Stimulated activated CD4-positive, alpha-beta T cell treated with anti-CD3 and anti-CD28 coated beads, Interleukin-1b, Interleukin-23, amount 100 ng/mL, for 48 hours (primary cell): Measurements from ENCODE around the gene ATP10D.
"Not testable (repeated sequence)": the region's sequence is repeated elsewhere in the genome, so short reads cannot be mapped to it uniquely, and the experiment has no call there.

Source experiments
- DNase-seq: peaks from one replicate; pipeline ENCODE4 v3.0.0-alpha.2; 2020

Gene ATP10D

DNA sequence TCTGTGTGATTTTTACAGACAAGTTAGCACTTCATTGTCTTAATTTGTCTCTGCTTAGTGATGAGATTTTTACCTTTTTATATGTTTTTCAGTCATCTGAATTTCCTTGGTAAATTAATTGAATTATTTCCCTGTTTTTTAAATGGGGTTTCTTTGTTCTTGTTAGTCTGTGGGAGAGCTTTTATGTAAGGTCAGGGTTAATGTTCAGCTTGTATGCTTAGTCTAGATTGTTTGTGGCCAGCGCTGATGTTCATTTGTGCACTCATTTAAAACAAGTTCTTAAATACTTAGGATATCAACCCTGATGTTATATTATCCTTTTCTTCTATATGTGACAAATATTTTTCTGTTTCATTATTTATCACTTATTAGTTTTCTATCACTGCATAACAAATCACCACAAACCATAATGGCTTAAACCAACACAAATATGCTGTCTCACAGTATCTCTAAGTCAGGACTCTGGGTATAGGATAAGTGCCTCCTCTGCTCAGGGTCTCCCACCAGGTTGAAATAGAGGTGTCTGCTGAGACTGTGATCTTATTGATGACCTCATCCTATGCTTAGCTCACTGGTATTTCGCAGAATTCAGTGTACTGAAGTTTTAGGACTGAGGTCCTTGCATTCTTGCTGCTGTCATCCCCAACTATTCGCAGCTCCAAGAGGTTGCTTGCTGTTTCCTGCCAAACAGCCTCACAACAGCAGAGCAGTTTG is 53.2 kb downstream of the ATP10D start:
- no peak for DNase-seq

DNA sequence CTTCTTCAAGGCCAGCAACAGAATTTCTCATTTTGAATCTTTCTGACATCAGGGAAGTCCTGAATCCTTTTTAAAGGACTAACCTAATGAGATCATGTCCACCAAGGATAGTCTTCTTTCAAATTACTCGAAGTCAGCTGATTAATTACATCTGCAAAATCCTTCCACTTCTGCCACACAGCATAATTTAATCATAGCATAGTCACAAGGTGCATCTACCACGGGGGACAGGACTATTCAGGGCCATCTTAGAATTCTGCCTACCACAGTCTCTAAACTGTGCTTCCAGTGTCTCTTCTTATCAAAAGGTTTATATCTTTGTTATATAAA is 53.7 kb downstream of the ATP10D start:
- no peak for DNase-seq

DNA sequence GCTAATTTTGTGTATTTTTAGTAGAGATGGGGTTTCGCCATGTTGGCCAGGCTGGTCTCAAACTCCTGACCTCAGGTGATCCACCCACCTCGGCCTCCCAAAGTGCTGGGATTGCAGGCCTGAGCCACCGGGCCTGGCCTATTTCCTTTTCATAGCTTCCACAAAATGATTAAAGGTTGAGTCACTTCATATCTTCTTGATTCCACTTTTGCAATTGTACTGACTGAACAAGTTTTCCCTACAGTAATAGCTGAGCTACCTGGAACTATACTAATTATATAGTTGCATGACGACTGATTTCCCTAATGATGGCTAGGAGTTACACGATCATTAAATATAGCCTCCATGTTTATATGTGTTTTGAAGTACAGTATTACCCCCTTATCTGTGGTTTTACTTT is 57.6 kb downstream of the ATP10D start:
- DNase-seq: not testable (repeated sequence)

DNA sequence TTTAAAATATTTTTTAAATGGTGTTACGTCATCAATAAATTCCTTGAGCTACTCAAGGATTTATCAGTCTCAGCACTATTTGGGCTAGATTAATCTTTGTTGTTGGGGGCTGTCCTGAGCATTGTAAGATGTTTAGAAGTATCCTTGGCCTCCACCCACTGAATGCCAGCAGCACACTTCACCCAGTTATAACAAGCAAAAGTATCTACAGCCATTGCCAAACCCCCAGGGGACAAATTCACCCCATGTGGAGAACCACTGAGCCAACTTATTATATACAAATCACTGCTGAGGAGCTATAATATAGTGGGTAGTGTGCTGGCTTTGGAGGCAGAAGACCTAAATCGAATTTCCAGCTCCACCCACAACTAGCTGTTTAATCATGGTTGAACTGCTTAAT is 58.3 kb downstream of the ATP10D start:
- no peak for DNase-seq

DNA sequence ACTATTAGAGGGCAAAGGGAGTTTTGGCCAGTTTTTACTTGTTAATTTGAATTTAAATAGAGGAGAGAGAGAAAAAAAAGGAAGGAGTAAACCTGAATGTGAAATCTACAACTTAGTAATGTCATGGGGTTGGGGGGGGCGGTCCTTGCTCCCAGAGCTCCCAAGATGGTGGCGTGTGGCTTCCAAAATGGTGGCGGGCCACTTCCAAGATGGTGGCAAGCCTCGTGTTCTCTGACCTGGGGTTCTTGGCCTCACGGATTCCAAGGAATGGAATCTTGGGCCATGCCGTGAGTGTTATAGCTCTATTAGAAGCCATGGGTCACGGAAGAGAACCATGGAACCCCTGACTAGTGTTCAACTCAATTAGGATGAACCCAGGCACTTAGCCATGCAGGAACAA is 65.3 kb downstream of the ATP10D start:
- not testable (repeated sequence) for DNase-seq

DNA sequence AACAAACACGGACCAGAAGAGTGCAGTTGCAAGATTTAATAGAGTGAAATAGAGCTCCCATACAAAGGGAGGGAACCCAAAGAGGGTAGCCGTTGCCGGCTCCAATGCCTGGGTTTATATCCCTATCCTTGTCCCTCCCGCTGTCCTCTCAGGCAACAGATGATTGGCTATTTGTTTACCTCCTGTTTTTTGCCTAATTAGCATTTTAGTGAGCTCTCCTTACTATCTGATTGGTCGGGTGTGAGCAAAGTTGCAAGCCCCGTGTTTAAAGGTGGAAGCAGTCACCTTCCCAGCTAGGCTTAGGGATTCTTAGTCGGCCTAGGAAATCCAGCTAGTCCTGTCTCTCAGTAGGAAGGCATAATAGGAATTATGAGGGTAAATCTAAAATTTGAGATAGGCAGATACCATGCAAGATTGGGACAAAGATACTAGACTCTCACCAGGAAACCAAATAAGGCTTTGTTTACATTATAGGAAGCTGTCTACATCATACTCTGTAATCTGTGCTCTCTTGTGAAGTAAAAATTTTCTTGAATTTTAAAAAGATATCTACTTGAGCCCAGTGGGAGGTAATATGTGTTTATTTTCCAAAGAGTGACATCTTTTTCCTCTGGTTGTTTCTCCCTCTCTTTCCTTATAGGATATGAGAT is 65.9 kb downstream of the ATP10D start:
- DNase-seq: no peak

DNA sequence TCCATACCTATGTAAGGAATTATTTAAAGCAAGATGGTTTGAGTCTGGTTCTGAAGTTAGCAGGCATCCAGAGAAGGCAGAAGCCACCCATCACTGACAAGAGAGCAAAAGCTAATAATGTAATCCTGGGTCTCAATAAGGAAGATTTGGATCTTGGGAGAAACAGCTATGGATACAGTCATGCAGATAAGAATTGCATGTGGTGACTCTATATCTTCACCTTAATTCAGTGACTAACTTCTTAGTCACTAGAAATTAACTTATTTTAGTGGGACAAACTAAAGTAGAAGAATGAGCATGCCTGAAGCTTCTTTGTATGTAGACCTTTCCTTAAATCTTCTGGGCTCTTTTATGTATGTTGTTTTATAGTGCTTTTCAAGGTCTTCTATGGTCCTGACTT is 66.6 kb downstream of the ATP10D start:
- DNase-seq: no peak

DNA sequence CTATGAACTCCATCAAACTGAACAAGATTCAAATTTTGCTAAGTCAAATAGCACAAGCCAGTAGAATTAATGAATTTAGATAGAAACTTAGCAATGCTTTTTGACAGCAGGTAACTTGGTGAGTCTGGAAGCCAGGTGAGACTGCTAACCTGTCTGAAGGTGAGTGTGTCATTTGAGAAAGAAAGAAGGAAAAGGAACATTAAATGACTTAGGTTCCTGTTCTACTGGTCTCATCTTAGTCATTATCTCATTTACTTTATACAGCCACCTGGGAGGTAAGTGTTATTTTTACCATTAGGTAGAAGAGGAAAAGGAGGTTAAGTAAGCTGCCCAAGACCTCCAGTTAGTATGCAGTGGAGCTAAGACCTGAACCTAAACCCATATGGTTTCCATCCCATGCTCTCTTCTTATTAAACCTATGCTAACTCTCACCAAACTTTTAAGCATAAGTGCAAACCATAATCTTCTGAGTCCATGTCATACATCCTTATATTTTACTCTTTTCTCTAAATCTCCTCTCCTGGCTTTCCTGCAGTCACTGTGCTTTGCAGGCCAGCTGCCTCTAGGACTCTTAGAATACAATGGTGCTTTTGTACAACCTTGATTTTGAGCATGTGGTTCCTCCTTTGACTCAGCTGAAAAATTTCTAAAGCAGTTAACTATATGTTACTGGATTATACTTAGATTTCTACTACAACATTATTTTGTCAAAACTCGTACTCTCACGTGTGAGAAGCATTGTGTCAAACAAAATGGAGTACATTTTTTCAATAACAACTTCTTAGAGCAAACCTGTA is 68.5 kb downstream of the ATP10D start:
- DNase-seq: no peak

DNA sequence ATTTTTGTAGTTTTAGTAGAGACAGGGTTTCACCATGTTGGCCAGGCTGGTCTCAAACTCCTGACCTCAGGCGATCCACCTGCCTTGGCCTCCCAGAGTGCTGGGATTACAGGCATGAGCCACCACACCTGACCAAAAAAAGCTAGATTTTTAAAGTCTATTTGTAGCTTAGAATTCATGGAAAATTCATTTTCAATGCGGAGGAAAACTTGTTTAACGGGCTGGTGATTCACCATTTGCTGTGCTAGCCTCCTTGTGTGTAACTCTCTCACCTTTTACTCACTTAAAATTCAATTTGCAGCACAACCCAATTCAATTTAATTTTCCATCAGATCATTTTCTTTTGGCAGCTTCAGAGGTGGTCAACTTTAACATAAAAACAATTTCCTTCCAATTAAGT is 70.8 kb downstream of the ATP10D start:
- not testable (repeated sequence) for DNase-seq

DNA sequence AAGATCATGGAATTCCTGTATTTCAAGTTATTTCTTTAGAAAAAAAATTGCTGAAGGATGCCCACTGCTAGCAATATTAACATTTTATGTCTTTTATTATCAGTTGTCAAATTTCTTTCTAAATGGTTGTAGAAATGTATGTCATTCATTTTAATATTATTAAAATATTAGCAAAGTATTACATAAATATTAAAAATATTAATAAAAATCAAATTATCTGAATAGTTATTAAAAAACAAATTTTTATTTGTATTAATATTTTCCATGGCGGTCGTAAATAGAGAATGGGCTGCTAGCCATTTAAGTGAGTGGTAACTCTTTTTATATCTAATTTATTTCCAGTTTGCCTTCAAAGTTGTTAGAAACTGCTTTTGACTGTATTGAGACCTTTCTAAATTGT is 72.2 kb downstream of the ATP10D start:
- no peak for DNase-seq

DNA sequence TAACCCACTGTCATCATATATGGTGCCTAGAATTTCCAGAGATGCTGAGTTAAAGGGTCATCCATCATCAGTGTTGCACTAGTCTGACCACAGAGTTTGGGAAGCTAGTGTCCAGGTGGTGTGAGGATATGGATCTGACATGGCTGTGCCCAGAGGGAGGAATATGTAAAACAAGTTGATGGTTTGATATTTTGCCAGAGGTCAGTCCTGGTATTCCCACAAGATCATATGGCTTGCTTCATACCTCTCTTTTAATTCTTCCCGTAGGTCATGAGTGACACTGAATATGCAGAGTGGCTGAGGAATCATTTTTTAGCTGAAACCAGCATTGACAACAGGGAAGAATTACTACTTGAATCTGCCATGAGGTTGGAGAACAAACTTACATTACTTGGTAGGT is 75.6 kb downstream of the ATP10D start:
- DNase-seq: no peak

DNA sequence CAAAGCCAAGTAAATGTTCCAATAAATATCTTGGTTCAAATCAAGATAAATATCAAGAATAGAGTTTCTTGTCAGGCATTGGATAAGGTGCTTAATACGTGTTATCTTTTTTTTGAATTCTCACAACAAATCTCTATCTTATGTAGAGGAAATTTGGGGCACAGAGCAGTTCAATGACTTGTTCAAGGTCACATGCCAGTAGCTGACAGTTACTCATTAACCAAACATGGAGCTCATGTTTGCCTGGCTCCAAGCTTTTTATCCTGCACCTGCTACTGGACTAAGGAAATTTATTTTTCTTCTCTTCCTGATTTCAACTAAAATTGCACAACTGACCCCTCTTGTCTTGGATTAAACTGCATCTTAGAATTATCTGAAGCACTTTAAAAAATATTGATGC is 76.3 kb downstream of the ATP10D start:
- no peak for DNase-seq

DNA sequence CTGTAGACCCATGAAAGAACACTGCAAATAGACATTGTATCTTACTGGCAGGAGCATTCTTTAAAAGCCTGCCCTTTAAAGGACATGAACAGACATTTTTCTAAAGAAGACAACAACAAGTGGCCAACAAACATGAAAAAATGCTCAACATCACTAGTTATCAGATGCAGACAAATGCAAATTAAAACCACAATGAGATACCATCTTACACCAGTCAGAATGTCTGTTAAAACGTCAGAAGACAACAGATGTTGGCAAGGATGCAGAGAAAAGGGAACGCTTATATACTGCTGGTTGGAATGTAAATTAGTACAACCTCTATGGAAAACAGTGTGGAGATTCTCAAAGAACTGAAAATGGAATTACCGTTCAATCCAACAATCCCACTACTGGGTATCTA is 77.2 kb downstream of the ATP10D start:
- no peak for DNase-seq

DNA sequence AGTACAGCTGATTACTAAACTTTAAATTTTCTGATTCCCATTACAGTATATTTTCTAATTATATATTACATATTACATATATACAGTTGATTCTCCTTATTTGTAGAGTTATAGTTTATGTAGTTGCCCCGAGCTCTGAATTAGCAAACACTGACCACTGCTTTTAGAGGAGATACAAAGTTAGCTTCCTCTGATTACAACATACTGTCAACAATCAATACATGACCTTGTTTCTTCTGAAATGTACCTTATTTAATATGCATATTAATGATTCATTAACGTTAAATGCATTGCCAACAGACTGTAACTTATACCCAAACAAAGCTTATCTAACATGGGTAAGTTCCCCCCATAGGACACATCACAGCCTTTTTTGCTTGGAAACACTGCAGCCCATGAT is 81.5 kb downstream of the ATP10D start:
- DNase-seq: no peak

DNA sequence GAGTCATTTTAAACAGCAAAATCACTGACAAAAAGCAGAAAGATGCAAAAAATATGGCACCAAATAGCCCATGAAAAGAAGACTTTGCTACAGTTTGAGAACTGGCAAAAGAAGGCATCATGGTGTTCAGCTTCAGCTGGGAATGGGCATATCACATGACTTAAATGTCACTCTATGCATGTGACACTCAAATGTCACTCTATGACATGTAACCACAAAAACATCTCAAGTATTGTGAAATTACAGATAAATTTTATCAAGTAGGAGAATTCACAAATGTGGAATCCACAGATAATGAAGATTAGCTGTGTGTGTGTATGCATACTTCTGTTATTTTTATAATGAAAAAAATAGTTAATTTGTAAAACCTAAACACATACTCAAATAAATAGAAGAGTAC is 81.9 kb downstream of the ATP10D start:
- DNase-seq: no peak

DNA sequence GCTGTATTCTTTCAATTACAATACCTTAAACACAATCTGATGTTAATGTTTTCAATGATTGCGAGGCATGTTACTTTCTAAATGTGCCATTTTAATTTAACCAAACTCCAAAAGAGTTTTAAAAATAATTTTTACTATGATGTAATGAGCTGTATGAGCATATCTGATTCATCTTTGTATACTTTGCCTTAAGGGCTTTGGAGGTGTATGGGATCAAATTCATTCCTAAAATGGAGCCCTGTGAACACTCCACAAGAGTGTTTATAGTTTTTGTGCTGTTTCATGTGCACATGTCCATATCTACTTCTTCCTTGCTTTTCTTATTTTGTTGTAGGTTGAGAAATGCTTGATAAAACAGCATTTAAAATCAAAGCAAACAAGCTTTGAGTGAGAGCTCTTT is 82.4 kb downstream of the ATP10D start:
- DNase-seq: no peak

DNA sequence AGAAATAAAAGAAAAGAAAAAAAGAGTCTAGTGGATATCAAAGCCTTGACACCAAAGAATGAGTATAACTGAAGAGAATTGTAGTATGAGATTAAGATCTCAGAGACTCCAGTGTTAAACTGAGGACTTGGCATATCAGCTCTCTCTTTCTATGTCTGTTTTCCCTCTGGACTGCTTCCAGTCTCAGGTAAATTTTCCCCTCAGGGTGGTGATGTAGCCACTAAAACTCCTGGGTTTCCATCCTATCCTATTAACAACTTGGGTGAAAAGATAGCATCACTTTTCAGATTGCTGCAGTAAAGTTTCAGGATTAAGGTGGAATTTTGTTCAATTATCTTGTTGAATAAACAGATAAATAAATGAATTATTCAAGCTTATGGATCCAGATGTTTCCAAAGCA is 85.7 kb downstream of the ATP10D start:
- DNase-seq: no peak

DNA sequence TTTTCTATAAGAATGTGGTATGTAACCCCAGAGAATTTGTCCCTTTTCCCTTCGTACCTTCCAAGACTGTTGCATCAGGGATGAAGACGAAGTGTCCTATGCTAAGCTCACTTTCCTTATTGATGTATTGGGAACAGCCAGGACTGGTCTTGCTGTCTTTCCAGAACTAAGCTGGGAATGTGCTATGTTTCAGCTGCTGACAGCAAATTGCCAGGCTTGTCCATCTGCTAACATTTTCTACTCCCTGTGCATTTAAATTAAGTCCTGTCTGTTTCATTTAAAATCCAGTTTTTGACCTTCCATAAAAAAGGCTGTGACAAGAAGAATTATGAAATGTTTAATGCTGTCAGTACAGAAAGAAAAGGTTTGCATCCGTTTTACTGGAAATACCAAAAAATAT is 87.9 kb downstream of the ATP10D start:
- DNase-seq: no peak

DNA sequence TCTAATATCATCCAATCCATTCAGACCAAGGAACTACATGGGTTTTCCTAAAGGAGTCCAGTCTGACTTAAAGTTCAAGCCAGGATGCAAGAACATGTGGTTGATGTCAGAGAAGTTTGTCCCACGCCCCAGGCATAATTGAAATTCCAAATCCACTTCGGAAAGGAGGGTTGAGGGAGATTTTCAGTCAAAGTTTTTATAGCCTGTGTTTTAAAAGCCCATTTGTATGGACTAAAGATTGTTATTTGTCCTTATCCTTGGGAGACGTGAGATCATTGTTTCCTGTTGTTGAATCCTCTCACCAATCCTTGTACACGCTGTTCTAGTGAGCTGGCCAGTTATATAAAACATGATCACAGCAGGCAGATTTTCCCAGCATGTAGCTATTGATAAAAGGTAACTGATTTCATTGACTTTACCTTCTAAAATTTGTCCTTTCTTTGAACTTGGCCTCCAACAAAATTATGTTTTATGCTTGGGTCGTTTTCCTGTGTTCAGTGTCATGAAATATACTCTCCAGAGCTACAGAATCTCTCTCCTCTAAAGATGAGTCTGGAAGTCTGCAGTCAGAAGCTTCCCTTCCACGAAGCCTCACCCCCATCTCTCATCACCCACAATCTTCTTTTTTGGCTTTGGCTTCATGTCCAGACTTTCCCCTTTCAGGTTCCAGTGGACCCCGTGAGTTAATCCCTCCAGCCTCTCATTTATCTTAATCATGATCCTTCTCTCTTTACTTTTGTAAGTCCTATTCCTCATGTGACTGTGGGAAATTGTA is 92.9 kb downstream of the ATP10D start:
- DNase-seq: no peak

DNA sequence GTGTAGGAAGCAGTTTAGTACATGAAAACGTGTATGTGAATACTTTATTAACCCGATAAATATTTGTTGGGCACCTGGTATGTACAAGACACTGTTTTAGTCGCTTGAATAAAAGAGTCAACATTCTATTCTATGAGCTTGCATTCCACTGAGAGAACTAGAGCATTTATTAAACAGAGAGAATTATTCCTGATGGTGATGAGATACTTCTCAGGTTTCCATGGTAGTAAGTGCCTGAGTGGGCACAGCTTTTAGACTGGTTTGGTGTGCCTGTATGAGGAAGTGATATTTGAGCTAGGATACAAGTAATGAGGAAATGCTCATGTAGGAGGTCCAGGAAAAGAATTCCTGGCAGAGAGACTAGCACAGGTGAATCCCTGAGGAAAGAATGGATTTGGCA is 94.2 kb downstream of the ATP10D start:
- DNase-seq: no peak

DNA sequence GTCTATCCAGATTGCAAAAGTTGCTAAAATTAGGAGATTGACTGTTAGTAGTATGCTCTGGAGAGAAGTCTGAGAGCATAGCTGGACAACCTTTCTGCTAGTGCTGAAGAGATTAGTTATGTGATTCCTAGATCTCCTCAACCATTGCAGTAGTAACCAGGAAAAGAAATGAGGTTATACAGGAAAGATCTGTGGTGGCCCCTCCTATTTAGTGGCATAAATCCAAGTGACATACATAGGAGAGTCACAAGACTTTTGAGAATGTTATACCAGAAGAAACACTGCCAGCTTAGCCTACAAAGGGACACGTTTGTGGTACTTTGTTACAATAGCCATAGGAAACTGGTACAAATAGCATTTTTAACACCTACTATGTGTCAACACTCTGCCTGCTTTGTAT is 105.2 kb downstream of the ATP10D start:
- DNase-seq: no peak

DNA sequence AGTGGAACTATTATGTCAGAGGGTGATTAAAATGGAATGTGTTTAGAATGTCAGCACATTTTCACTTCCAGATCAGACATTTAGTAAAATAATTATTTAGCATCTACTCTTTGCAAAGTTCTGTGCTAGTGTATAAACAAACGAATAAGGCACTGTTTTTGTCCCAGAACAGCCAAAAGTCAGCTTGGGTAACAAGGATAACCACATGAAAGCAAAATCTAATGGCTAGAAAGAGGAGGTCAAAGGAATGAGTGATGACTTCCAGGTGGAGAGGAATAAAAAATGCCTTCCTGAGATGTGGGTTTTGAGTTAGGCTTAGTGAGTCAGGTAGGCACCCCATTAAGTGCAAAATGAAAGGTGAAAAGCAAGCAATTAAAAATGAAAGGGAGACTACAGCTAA is 112.6 kb downstream of the ATP10D start:
- no peak for DNase-seq

DNA sequence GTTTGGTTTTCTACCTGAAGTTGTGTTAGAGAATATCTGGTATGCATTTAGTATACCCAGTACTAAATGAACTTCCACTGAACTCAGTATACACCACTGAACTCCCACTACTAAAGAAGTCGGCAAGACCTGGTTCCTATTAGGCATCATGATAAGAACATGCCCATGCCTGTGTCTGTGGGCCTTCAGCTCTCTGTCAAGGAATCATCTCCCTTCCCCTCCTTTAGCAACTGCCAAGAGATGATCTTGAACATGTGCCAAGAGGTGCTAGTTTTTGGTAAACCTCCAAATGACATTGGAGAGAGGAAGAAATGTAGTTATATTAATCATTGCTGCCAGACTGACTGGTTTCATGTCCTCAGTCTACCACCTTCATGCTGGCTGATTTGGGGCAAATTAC is 113.2 kb downstream of the ATP10D start:
- DNase-seq: no peak

DNA sequence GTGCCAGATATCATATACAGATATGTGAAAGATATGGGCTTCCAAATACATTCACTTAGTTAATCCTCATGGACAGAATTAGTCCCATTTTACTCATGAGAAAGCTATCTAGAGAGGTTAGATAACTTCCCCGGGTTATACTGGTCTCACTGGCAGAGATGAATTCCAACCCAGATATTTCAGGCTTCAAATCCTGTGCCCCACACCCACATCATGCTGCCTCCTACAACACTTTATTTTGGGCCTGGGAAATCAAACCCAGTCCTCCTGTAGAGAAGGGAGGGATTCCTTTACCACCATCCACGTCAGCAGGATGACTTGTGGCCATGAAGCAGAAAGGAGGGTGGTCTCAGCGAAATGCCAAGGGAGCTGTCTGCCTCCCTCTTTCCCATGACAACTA is 113.8 kb downstream of the ATP10D start:
- DNase-seq: no peak
